ENCODE results near the gene RNF112. TPM values are rescaled to one million over a fixed set of nuclear protein-coding genes. Genes with fewer than 3 reads are reported as not detected.

The RNF112 gene
- total RNA-seq, 1 donor from 2014 or later = 26.1 TPM

GRCh38 chr17:19386974-19387920, 23.8 kb upstream of the RNF112 start, which contains the start of gene MFAP4:
TSS of gene MFAP4 (minus strand) at chr17:19387190. CDS start at chr17:19387155, 35 bp downstream.
- DNase-seq (ENCODE audit: low spot score in 2 of 2) (peak in 1 of 2 donors; percentile 48), FAIRE-seq (no peak)

GRCh38 chr17:19387921-19388521, 23.0 kb upstream of the RNF112 start:
- no peak for FAIRE-seq

GRCh38 chr17:19388791-19389785, 21.9 kb upstream of the RNF112 start:
- no peak for FAIRE-seq
- DNase-seq (ENCODE audit: low spot score in 2 of 2) = no peak

More at GRCh38 chr17:19387921-19388521, 23.0 kb upstream of the RNF112 start:
- no peak for DNase-seq (ENCODE audit: low spot score in 2 of 2)

DNA sequence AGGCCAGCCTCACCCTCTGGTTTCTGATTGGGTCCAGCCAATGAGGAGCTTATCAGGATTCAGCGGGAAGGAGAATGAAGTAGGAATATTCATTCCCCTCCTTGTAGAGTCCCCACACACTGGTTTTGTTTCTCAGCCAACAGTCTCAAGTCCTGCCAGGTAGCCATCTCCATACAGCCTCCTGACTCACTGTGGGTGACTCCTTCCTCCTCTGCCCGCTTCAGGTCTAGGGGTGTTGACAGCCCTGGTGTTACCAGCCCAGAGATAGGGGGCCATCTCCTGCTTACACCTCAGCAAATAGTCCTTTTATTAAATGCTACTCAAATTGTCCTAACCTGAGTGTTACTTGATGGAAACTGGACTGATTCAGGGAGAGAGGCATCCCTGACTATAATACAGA, 20.1 kb upstream of the RNF112 start:
- FAIRE-seq (no peak), DNase-seq (ENCODE audit: low spot score in 2 of 2) (no peak)

DNA sequence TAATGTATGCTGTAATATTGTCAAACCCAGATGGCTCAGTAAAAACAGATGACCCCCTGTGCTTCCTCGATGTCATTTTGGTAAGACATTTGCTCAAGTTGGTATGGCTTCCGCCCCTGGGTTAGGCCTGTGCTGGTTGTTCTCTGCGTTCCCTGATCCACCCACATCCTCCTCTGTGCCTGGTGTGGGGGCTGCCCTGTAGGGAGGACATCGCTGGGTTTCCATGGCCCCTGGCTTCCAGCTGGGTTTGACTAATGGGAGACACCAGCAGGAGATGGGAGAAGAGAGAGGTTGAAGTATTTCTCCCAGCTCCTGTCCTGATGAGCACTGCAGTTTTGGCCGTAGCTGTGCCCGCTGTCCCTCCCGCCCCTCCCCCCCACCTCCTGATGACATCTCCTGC, 19.6 kb upstream of the RNF112 start:
- no peak for FAIRE-seq
- no peak for DNase-seq (ENCODE audit: low spot score in 2 of 2)

GRCh38 chr17:19392303-19392702, 18.7 kb upstream of the RNF112 start:
- FAIRE-seq (no peak), DNase-seq (ENCODE audit: low spot score in 2 of 2) (no peak)

GRCh38 chr17:19397556-19398041, 13.4 kb upstream of the RNF112 start:
- DNase-seq (ENCODE audit: low spot score in 2 of 2) (no peak), FAIRE-seq (no peak)

GRCh38 chr17:19398301-19399181, 12.5 kb upstream of the RNF112 start:
- DNase-seq (ENCODE audit: low spot score in 2 of 2) (no peak), FAIRE-seq (no peak)

DNA sequence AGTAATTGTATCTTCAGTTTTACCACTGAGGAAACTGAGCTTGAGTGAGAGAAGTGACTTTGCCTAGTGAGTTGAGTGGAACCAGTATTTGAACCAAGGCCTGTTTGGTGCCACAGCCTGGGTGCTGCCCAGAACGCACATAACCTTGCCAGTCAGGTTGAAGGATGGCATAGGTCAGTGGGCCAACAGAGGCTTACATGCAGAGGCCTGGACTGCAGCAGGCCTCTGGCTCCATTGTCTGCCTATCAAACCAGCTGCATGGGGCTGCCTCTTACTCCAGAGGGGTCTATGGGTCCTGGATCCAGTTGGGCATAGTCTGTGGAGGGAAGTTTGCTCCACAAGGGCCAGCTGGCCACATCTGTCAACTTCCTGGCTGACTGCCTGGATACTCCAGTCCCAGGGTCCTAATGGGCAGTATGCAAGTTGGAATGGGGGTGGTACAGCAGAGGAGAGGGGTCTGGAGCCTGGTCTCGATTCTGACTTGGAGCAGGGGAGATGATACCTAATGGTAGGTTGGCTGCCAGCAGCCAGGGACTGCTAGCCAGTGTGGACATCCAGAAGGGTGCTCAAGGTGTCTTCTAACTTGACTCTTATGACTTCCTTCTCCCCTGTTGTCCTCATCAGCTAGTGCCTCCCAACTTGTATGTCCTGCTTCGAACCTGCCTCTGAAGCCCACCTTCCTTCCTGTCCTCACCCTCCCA, 11.1 kb upstream of the RNF112 start:
- no peak for FAIRE-seq
- no peak for DNase-seq (ENCODE audit: low spot score in 2 of 2)

DNA sequence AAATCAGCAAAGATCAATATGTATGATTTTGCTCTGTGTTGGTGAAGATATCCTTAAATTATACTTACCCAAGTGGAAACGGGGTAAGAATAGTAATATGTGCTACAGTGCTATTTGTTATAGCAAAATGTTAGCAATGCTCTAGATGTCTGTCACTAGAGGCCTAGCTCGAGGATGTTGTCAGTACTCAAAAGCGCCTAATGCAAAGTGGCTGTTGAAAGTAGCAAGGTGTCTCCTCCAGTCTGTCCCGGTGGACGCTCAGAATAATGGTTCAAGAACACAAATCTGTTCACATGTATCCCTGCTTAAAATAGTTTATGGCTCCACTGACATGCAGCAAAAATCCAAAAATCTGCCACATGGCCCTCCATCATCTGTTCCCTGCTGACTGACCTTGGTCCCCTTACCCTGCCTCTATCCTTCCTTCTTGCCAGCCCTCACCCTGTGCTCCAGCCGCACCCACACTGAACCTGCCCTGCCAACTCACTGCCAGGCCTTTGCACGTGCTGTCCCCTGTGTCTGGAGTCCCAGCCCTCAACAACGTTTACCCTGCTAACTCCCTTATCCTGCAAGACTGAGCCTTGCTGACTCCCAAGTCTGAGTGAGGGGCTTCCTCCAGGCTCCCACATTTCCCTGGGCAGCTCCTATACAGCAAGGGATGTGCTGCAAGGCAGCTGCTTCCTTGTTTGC, 9.6 kb upstream of the RNF112 start:
- no peak for FAIRE-seq
- DNase-seq (ENCODE audit: low spot score in 2 of 2) = no peak

GRCh38 chr17:19402171-19402570, 8.9 kb upstream of the RNF112 start:
- DNase-seq (ENCODE audit: low spot score in 2 of 2) = no peak
- FAIRE-seq = no peak

DNA sequence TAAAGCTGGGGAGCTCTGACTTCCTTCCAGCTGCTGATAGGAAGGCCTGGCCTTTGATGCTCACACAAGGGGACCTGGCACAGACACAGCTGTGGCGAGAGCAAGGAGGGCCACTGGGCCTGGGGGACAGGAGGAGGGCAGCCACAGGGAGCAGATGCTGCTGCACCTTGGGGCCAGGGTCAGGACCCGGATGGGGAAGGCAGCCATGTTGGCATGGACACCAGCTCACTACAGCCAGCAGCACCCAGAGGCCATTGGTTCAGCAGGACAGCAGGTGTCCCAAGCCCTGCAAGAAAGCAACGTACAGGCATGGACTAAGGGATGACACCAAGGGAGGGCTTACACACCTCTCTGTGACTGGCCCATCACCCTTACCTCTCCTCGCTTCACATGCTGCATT, 8.0 kb upstream of the RNF112 start:
- FAIRE-seq = no peak
- no peak for DNase-seq (ENCODE audit: low spot score in 2 of 2)

DNA sequence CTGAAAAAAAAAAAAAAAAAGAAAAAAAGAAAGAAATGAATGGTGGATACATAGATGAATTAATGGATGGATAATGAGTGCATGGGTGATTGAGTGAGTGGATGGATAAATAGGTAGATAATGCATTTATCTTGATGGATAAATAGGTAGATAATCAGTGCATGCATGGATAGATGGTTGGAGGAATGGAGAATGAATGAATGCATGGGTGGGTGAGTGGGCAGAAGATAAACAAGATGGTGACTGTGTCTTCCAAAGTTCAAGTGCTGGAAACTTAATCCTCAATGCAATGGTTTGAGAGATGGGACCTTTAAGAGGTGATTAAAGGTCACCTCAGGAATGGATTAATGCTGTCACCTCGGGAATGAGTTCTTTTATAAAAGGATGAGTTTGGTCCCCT, 6.8 kb upstream of the RNF112 start:
- DNase-seq (ENCODE audit: low spot score in 2 of 2) (no peak), FAIRE-seq (no peak)

DNA sequence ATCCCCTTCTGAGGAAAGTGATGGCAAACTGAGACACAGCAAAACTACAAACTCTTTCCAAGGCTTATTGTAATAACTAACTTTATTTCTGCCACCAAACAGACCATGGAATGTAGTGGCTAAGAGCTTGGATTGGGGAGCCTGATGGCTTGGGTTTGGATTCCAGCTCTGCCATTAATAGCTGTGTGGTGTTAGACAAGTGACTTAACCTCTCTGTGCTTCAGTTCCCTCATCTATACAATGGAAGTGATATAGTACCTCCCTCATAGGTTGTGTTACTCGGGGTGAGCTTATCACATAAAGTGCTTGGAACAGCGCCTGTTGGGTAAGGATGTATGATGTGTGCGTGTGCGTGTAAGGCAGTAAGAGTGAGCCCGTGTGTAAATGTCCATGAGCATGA, 5.9 kb upstream of the RNF112 start:
- no peak for FAIRE-seq

GRCh38 chr17:19407601-19408345, 3.3 kb upstream of the RNF112 start:
- FAIRE-seq = no peak
- DNase-seq (ENCODE audit: low spot score in 2 of 2) = no peak

More for the DNA sequence above, 5.9 kb upstream of the RNF112 start:
- DNase-seq (ENCODE audit: low spot score in 2 of 2) = no peak

DNA sequence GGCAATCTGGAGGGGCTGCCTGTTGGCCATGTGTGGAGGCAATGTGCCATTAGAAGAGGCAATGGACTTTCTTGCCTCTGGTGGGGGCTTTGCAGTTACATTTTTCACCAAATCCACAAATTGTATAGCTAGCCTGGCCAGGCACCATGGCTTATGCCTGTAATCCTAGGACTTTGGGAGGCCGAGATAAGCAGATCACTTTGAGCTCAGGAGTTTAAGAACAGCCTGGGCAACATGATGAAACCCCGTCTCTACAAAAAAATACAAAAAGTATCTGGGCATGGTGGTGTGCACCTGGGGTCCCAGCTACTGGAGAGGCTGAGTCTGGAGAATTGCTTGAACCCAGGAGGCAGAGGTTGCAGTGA, 2.7 kb upstream of the RNF112 start:
- no peak for FAIRE-seq
- no peak for DNase-seq (ENCODE audit: low spot score in 2 of 2)

DNA sequence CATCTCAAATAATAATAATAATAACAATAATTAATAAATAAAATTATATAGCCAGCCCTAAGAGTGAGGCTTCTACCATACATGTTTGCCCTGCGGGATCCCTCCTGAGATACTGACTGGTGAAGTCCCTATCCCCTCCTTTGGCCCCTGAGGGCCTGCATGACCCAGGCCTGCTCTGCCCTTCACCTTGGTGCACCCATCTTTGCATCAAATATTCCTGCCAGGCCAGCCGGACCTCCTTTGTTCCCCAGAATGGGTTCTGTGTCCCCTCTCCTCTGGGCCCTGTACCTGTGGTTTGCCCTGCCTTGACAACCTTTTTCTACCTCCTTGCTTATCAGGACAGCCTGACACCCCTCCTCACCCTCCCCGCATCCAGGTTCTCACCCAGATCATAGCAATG, 2.0 kb upstream of the RNF112 start:
- DNase-seq (ENCODE audit: low spot score in 2 of 2) (no peak), FAIRE-seq (no peak)

DNA sequence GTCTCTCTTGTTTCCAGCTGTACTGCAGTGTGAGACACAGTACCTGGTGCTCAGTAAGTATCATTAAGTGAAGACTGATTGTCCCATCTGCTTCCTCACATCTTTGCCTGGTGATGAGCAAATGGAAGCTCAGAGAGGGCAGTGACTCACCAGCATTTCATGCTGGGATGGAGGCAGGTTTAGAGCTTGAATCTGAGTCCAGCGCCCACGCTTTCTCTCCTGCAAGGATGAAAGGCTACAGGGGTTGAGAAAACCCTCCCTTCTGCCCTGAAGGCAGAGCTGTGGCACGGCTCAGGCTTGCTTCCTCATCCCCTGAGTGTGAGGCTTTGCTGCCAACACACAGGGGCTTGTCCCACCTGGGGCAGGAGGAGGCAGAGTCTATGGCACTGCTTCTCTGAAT, 1.5 kb upstream of the RNF112 start:
- DNase-seq (ENCODE audit: low spot score in 2 of 2) = no peak
- no peak for FAIRE-seq
